Hepatocyte (in vitro differentiated cells): ENCODE measurements around the gene SDK1. TPM values are rescaled to one million over a fixed set of nuclear protein-coding genes. Genes with fewer than 3 reads are reported as not detected.

Experiments
- DNase-seq: peaks from one replicate; pipeline ENCODE4 v3.0.0-alpha.2; 2016; ENCODE audit warnings: low spot score
- H2AFZ ChIP-seq: fragments of 200-600 bp; sonication (generic); 2 replicates; pipeline ENCODE4 v1.6.0; 2016; ENCODE audit warnings: antibody characterized with exemption, mild to moderate bottlenecking
- H3K27ac ChIP-seq: fragments of 200-600 bp; sonication (generic); 2 replicates; pipeline ENCODE4 v1.5.1; 2016; ENCODE audit warnings: mild to moderate bottlenecking
- H3K27me3 ChIP-seq: fragments of 200-600 bp; sonication (generic); 2 replicates; pipeline ENCODE4 v1.6.1; 2016
- H3K36me3 ChIP-seq: fragments of 200-600 bp; sonication (generic); replicated peaks from 2 replicates; pipeline ENCODE4 v1.5.1; 2016; ENCODE audit warnings: low read depth; ENCODE audit not compliant: insufficient read depth
- H3K4me1 ChIP-seq: fragments of 200-600 bp; sonication (generic); 2 replicates; pipeline ENCODE4 v1.5.1; 2016; ENCODE audit warnings: mild to moderate bottlenecking, moderate library complexity; ENCODE audit not compliant: insufficient read depth
- H3K4me2 ChIP-seq: fragments of 200-600 bp; sonication (generic); 2 replicates; pipeline ENCODE4 v1.6.0; 2016
- H3K4me3 ChIP-seq: fragments of 200-600 bp; sonication (generic); 2 replicates; pipeline ENCODE4 v1.5.1; 2016; ENCODE audit warnings: mild to moderate bottlenecking
- H3K79me2 ChIP-seq: fragments of 200-600 bp; sonication (generic); 2 replicates; pipeline ENCODE4 v1.6.0; 2017; ENCODE audit warnings: mild to moderate bottlenecking
- H3K9me2 ChIP-seq: fragments of 200-600 bp; sonication (generic); replicated peaks from 2 replicates; pipeline ENCODE4 v1.6.0; 2017; ENCODE audit warnings: mild to moderate bottlenecking; ENCODE audit not compliant: insufficient read depth
- H3K9me3 ChIP-seq: fragments of 200-600 bp; sonication (generic); 2 replicates; pipeline ENCODE4 v1.5.1; 2016; ENCODE audit warnings: low read depth, mild to moderate bottlenecking
- H4K20me1 ChIP-seq: fragments of 200-600 bp; sonication (generic); 2 replicates; pipeline ENCODE4 v1.6.0; 2016; ENCODE audit warnings: mild to moderate bottlenecking; ENCODE audit not compliant: insufficient read depth, poor library complexity, severe bottlenecking
- EZH2 ChIP-seq: fragments of 200-600 bp; sonication (generic); IDR thresholded peaks from 2 replicates; pipeline ENCODE4 v1.6.1; 2016; ENCODE audit warnings: antibody characterized with exemption, mild to moderate bottlenecking, borderline replicate concordance
- EZH2phosphoT487 ChIP-seq: fragments of 200-600 bp; sonication (generic); IDR thresholded peaks from one replicate; pipeline ENCODE4 v1.6.1; 2018; ENCODE audit warnings: antibody characterized with exemption, mild to moderate bottlenecking, low read depth, moderate library complexity; ENCODE audit not compliant: unreplicated experiment, severe bottlenecking
- WGBS: methylation state at CpG from one replicate; pipeline ENCODE4 v1.1.6; 2016; ENCODE audit warnings: low lambda C conversion rate; ENCODE audit errors: missing lambda C conversion rate; 5-methylcytosine and 5-hydroxymethylcytosine counted together
- polyA plus RNA-seq: library from polyadenylated mRNA; unstranded; fragments of >200 nt; fragmentation: Nextera tagmentation; extraction: Ambion mirVana; gene quantifications from 2 replicates; pipeline ENCODE4 v1.2.1, GENCODE V29; 2016
- total RNA-seq: library from RNA; depleted of rRNA; stranded (reverse); fragments of >200 nt; gene quantifications from 2 replicates; pipeline ENCODE4 v1.2.3, GENCODE V29; 2014
- TF ChIP-seq, protein P1 (sequence below): fragments of 200-600 bp; sonication (generic); IDR thresholded peaks from 2 replicates; pipeline ENCODE4 v1.5.1; 2016; ENCODE audit warnings: antibody characterized with exemption, mild to moderate bottlenecking; ENCODE audit not compliant: poor library complexity

Gene SDK1
- total and polyA plus RNA-seq, 2 experiments from 2014 or later = 4.3 to 10.0 TPM

DNA sequence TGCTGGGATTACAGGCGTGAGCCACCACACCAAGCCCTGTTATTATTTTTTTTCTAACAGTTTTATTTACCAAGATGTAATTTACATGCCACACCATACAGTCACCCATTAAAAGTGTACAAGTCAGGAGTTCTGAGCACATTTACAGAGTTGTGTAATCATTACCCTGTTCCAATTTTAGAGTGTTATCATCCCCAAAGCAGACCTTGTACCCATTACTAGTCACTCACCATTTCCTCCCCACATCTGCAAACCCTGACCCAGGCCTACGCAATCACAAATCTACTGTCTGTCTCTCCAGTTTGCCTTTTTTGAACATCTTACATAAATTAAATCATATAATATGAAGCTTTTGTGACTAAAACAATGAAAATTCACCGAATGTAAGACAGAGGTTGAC is 978.2 kb downstream of the SDK1 start:
- Histone ChIP-seq H3K36me3 (no peaks in the 10 kb centered on the region), H3K4me1 (no peaks in the 10 kb centered on the region), H3K4me2 (no peak overlapping the region), H3K4me3 (no peak overlapping the region), H4K20me1 (no peaks in the 10 kb centered on the region), H3K9me3 (no peaks in the 10 kb centered on the region), H3K27me3 (no peaks in the 10 kb centered on the region), H3K27ac (peak overlapping the region; percentile 42), H3K9me2 (no peaks in the 10 kb centered on the region), H2AFZ (no peak overlapping the region), H3K79me2 (no peaks in the 10 kb centered on the region)
- WGBS = 78% methylated on average over 3 of the region's 3 CpGs
- TF ChIP-seq EZH2phosphoT487 (no peak), EZH2 (no peak)
- TF ChIP-seq, protein P1, sequence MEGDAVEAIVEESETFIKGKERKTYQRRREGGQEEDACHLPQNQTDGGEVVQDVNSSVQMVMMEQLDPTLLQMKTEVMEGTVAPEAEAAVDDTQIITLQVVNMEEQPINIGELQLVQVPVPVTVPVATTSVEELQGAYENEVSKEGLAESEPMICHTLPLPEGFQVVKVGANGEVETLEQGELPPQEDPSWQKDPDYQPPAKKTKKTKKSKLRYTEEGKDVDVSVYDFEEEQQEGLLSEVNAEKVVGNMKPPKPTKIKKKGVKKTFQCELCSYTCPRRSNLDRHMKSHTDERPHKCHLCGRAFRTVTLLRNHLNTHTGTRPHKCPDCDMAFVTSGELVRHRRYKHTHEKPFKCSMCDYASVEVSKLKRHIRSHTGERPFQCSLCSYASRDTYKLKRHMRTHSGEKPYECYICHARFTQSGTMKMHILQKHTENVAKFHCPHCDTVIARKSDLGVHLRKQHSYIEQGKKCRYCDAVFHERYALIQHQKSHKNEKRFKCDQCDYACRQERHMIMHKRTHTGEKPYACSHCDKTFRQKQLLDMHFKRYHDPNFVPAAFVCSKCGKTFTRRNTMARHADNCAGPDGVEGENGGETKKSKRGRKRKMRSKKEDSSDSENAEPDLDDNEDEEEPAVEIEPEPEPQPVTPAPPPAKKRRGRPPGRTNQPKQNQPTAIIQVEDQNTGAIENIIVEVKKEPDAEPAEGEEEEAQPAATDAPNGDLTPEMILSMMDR = no peak
- no peak for DNase-seq

DNA sequence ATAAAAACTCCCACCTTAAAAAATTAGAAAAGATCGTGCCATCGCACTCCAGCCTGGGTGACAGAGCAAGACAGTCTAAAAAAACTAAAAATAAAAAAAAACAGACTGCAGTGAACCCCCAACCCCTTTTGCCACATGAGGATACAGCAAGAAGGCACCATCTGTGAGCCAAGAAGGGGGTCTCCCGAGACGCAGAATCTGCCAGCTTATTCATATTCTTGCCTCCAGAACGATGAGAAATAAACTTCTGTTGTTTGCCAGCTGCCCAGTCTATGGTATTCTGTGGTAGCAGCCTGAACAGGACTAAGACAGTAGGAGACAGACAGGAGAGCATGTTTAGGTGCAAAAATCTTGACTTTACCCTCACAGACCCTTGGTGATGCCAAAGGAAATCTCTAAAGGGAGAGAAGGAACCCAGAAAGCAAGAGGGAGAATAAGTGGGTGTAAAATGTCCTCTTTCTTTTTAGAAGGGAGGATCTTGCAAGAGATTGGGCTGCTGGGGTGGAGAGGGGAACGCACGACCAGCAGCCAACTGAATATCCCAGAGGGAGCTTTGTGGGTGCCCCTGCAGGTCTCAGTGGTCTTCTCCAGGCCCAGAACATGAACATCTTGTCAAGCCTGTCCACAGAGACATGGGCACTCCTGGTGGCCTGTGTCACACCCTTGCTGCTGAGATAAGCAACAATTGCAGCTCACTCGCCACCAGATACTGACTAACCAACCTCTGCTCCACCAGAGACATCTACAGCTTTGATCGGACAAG is 980.4 kb downstream of the SDK1 start:
- Histone ChIP-seq H3K9me3 (no peaks in the 10 kb centered on the region), H3K4me3 (no peak overlapping the region), H2AFZ (no peak overlapping the region), H3K27ac (no peak overlapping the region), H3K36me3 (no peaks in the 10 kb centered on the region), H3K4me2 (no peak overlapping the region), H3K9me2 (no peaks in the 10 kb centered on the region), H3K27me3 (no peaks in the 10 kb centered on the region), H4K20me1 (no peaks in the 10 kb centered on the region), H3K79me2 (no peaks in the 10 kb centered on the region), H3K4me1 (no peaks in the 10 kb centered on the region)
- DNase-seq = no peak
- 82% methylated on average over 9 of the region's 9 CpGs for WGBS
- no peak for TF ChIP-seq EZH2phosphoT487
- TF ChIP-seq EZH2 = no peak
- TF ChIP-seq, protein P1 = no peak

DNA sequence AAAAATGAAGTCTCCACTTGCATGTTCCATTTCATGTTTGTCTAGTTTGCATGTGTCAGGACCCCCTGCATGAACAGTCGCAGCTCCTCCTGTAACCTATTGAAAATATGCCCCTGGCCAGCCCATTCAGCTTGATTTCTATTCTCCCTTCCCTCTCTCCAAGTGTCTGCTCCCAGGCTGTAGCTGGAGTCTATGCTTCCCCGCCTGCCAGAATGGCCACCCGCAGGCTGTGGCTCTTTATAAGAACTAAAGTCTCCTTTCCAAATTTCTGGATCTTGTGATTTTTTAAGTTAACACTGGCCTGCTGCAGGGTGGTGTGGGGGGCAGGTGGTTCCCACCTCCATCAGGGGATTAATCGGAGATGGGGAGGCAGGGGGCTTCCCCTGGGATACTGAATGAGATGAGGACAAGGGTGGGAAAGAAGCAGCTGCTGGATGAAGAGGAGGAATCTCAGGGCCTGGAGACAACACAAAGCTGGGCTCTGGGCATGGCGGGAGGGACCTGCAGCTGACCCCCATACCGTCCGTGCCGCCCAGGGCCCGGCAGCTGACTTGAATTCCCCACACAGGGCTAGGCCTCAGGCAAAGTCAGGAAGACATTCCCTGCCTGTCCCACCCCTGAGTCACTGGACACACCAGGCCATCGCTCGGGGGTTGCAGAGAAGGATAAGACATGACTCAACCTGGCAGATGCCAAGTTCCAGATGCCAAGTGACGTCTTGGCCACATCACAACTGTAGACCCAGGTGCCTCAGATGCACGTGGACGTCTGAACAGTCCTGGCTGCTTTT is 981.6 kb downstream of the SDK1 start:
- Histone ChIP-seq H3K9me2 (no peaks in the 10 kb centered on the region), H3K4me1 (no peaks in the 10 kb centered on the region), H2AFZ (no peak overlapping the region), H3K4me3 (no peak overlapping the region), H3K27ac (no peak overlapping the region), H3K4me2 (no peak overlapping the region), H4K20me1 (no peaks in the 10 kb centered on the region), H3K79me2 (no peaks in the 10 kb centered on the region), H3K27me3 (no peaks in the 10 kb centered on the region), H3K9me3 (no peaks in the 10 kb centered on the region), H3K36me3 (no peaks in the 10 kb centered on the region)
- TF ChIP-seq EZH2phosphoT487 = no peak
- TF ChIP-seq, protein P1 = no peak
- no peak for TF ChIP-seq EZH2
- DNase-seq = no peak
- 89% methylated on average over 14 of the region's 14 CpGs for WGBS
